Endothelial cell of umbilical vein (primary cell): Measurements from ENCODE around the gene OR2B2.

ENCODE experiments used
- EZH2 ChIP-seq: IDR thresholded peaks from 2 replicates; pipeline ENCODE4 v1.6.1; 2012; ENCODE audit warnings: borderline replicate concordance, low read depth, mild to moderate bottlenecking, moderate library complexity, low read length, inconsistent platforms; ENCODE audit not compliant: severe bottlenecking
- POLR2A ChIP-seq: IDR thresholded peaks from 2 replicates; pipeline ENCODE4 v1.6.1; 2012; ENCODE audit warnings: low read depth, mild to moderate bottlenecking, control low read depth, low read length
- POLR2AphosphoS5 ChIP-seq: IDR thresholded peaks from 2 replicates; pipeline ENCODE4 v1.6.1; 2012; ENCODE audit warnings: low read depth, mild to moderate bottlenecking, control low read depth, low read length, moderate library complexity; ENCODE audit not compliant: insufficient read depth
- TF ChIP-seq, protein P1 (sequence below): IDR thresholded peaks from 2 replicates; pipeline ENCODE4 v1.6.1; 2011; ENCODE audit not compliant: insufficient read depth, insufficient read length
- TF ChIP-seq, protein P2 (sequence below), 2 donors: IDR thresholded peaks; 1 replicate in 1 of 2; 2 replicates in 1 of 2; pipeline ENCODE4 v1.5.1; 2011; ENCODE audit warnings: low read length in 2 of 2, mild to moderate bottlenecking in 2 of 2, moderate library complexity in 2 of 2, control low read depth in 1 of 2, inconsistent platforms in 1 of 2, low read depth in 1 of 2; ENCODE audit not compliant: insufficient read depth in 1 of 2; ENCODE audit errors: extremely low read depth in 1 of 2

- no peak for TF ChIP-seq POLR2AphosphoS5
- TF ChIP-seq, protein P1, sequence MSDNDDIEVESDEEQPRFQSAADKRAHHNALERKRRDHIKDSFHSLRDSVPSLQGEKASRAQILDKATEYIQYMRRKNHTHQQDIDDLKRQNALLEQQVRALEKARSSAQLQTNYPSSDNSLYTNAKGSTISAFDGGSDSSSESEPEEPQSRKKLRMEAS, result no peak
- no peak for TF ChIP-seq POLR2A
- TF ChIP-seq, protein P2, sequence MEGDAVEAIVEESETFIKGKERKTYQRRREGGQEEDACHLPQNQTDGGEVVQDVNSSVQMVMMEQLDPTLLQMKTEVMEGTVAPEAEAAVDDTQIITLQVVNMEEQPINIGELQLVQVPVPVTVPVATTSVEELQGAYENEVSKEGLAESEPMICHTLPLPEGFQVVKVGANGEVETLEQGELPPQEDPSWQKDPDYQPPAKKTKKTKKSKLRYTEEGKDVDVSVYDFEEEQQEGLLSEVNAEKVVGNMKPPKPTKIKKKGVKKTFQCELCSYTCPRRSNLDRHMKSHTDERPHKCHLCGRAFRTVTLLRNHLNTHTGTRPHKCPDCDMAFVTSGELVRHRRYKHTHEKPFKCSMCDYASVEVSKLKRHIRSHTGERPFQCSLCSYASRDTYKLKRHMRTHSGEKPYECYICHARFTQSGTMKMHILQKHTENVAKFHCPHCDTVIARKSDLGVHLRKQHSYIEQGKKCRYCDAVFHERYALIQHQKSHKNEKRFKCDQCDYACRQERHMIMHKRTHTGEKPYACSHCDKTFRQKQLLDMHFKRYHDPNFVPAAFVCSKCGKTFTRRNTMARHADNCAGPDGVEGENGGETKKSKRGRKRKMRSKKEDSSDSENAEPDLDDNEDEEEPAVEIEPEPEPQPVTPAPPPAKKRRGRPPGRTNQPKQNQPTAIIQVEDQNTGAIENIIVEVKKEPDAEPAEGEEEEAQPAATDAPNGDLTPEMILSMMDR (IDR thresholded peaks at IDR 0.05; ENCODE audit: extremely low read depth in 1 of 2, insufficient read depth in 1 of 2, low read depth in 1 of 2, low read length in 2 of 2), result no peak
- TF ChIP-seq EZH2, result no peak
Measured at GRCh38 chr6:27922949-27923348, 10.8 kb upstream of the OR2B2 start.
